ENCODE measurements around the gene GRK2.

GRCh38 chr11:67280341-67280787 is 14.1 kb downstream of the GRK2 start:
- TF ChIP-seq POLR2A (IDR thresholded peaks at IDR 0.05; ENCODE audit: low read depth, low read length) (no peak), TAF1 (IDR thresholded peaks at IDR 0.05; ENCODE audit: borderline replicate concordance, low read depth, low read length) (no peak)

Measured in GM12892 (cell line).